HG02981 (cell line): ENCODE measurements around the gene CNP.

Experiments
- ATAC-seq: cut with Tn5 transposase; IDR thresholded peaks from one replicate; pipeline ENCODE4 v1.9.1; 2021; ENCODE audit warnings: mild to moderate bottlenecking, moderate library complexity; ENCODE audit not compliant: unreplicated experiment

The CNP gene

GRCh38 chr17:41971721-41972523 lies 5.3 kb downstream of the CNP start:
- ATAC-seq = no peak

- no peak for ATAC-seq
Observed at GRCh38 chr17:41972571-41973407, 6.2 kb downstream of the CNP start.

- ATAC-seq = no peak
Observed at GRCh38 chr17:41973408-41973811, 6.8 kb downstream of the CNP start.

- no peak for ATAC-seq
Observed at GRCh38 chr17:41974031-41974430, 7.4 kb downstream of the CNP start.

GRCh38 chr17:41974658-41975057 lies 8.1 kb downstream of the CNP start:
- no peak for ATAC-seq

GRCh38 chr17:41975099-41976083 lies 8.8 kb downstream of the CNP start:
- no peak for ATAC-seq

GRCh38 chr17:41976142-41976768 lies 9.7 kb downstream of the CNP start:
- no peak for ATAC-seq

- no peak for ATAC-seq
Observed at GRCh38 chr17:41977991-41978390, 11.4 kb downstream of the CNP start.

- no peak for ATAC-seq
Observed at GRCh38 chr17:41982026-41982760, 15.6 kb downstream of the CNP start.

- ATAC-seq = no peak
Observed at GRCh38 chr17:41984454-41984853, 17.9 kb downstream of the CNP start.

- ATAC-seq = no peak
Observed at GRCh38 chr17:41985919-41986318, 19.3 kb downstream of the CNP start.

GRCh38 chr17:41986634-41987033 lies 20.0 kb downstream of the CNP start:
- ATAC-seq = no peak

GRCh38 chr17:41987642-41988041 lies 21.0 kb downstream of the CNP start:
- no peak for ATAC-seq

GRCh38 chr17:41988418-41988817 lies 21.8 kb downstream of the CNP start:
- no peak for ATAC-seq

- ATAC-seq = no peak
Observed at GRCh38 chr17:41989702-41990419, 23.3 kb downstream of the CNP start.

GRCh38 chr17:41992576-41992975 lies 26.0 kb downstream of the CNP start:
- ATAC-seq = no peak

GRCh38 chr17:41996855-41997164 lies 30.2 kb downstream of the CNP start:
- no peak for ATAC-seq

- no peak for ATAC-seq
Observed at GRCh38 chr17:41998497-41998896, 31.9 kb downstream of the CNP start.

- no peak for ATAC-seq
Observed at GRCh38 chr17:42000413-42001133, 34.0 kb downstream of the CNP start.
